T-helper 1 cell treated with Interleukin-12 subunit alpha and Interleukin-12 subunit beta and Interleukin-4 antibody, amounts not matched to agents 30 ng/mL and 1 ng/mL, for 36 hours (primary cell): ENCODE measurements around the gene FSCN2. TPM values are rescaled to one million over a fixed set of nuclear protein-coding genes. Genes with fewer than 3 reads are reported as not detected.

Source experiments
- intact Hi-C: fragments of 100-400 bp; cut with micrococcal nuclease; formaldehyde crosslinking; loops from one replicate; pipeline ENCODE4 v1.15.1; 2024
- total RNA-seq: library from RNA; stranded (reverse); gene quantifications from 2 replicates; pipeline ENCODE4 v1.2.3, GENCODE V29; 2022

The FSCN2 gene
- total RNA-seq, 1 donor from 2014 or later, result 0.37 TPM

DNA sequence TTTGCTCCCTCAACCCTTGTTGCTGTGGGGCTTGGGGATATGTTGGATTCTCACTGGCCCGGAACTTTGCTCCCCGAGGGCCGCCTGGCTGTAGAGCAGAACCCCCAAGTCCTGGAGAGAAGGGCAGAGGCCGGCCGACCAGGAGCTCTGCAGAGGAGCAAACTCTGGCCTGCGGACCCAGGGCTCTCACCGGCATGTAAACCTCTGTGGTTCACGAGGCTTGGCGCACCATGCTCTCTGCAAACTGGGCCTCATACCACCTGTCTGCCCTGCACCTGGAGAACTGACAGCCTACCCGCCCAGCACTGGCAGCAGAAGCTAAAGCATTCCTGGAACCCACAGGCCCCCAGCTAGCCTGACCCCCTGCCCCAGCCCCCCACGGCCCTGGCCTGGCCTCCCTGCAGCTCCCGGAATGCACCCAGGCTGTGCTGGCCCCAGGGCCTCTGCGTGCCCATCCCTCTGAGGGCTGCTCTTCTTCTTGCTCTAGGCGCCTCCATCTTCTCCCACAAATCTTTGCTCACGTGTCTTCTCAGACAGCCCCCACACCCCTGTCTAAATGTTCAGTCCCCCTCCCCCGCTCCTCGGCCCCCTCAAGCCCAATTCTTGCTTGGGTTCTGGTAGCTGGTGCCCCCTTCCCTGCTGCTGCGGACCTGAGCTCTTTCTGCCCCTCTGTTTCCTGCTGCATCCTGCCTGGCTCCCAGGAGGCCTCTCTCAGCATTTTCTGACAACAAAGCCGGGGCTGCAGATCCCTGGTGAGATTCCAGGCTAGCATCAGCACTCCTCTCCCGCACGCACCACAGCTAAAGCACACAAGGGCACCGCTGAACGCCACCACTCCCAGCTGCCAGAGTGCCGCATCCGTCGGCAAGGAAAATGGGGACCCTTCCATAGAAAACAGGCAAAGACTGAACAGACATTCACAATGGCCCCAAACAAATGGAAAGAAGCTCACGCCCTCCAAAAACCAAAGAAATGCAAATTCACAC, 38.9 kb upstream of the FSCN2 start:
- intact Hi-C loops, result loop anchor here (2.0 kb wide), 1 partner anchor 455 kb away; the partner anchor contains the start of gene BAIAP2

DNA sequence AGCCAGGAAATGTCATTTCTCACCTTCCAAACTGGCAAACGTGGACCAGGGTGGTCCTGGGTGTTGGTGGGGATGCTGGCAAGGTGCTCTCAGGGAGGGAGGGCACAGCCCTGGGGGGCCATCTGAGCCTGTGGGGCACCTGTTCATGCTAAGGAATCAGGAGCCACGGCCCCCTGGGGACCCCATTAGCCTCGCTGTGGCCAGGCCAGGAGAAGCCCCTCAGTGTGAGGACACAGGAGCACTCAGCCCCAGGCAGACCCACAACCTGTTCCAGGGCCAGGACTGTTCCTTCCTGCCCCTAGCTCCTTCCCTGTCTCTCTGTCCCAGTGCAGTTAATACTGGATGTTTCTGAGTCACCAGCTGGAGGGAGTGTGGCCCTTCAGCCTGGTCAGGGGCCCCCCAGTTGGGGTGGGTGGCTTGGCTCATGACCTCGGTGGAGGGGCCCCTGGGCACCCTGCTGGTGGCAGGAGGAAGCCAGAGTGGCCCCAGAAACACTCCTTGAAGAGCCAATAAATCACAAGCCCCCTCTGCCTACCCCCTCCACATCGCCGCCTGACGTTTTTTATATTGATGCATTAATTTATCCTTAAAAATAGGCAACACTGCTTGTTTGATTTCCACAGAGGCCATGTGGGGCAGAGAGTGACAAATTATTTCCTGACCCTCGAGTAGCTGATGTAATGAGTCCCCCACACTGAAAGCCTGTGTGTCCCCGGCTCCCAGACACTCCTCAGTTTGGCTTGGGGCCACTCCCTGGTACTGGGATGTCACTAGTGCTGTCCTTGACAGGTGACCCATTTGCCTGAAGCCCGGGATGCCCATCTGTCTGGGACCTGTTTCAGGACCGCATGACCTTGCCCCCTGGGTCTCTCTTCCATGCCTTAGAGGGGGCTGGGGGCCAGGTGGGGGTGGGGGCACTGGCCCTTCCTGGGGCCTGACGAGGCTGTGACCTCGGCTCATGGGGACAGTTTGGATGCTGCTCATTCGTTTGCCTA, 37.9 kb upstream of the FSCN2 start:
- intact Hi-C loops, result loop anchor here (2.0 kb wide), 1 partner anchor 455 kb away; the partner anchor contains the start of gene BAIAP2

DNA sequence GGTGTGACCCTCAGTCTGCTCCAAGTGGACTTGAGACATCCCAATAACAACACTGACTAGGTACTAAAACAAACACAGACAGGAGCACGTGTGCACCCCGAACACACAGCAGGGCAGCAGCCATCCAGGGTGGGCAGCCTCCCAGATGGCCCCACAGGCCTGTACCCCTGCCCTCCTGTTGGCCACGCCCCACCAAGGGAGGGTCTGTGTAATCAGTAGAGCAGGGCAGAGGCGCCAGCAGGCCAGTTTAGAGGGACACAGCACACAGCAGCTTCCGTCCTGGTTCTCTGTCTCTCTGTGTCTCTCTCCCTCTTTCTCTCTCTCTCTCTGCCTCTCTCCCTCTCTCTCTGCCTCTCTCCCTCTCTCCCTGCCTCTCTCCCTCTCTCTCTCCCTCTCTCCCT, 37.0 kb upstream of the FSCN2 start:
- intact Hi-C loops, result no loop called here

DNA sequence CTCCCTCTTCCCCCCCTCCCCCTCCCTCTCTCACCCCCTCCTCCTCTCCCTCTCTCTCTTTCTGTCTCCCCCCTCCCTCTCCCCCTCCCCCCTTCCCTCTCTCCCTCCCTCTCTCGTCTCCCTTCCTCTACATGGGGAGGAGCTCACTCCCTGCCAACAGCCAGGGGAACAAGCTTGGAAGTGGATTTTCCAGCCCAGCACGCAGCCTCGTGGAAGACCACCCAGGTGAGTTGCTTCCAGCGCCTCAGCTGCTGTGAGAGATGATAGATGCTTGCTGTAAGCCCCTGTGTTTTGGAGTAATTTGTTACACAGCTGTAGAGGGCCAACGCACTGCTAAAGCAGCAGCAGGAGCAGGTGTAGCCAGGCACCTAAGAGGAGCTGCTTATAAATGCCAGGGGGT, 36.4 kb upstream of the FSCN2 start:
- intact Hi-C loops, result no loop called here

DNA sequence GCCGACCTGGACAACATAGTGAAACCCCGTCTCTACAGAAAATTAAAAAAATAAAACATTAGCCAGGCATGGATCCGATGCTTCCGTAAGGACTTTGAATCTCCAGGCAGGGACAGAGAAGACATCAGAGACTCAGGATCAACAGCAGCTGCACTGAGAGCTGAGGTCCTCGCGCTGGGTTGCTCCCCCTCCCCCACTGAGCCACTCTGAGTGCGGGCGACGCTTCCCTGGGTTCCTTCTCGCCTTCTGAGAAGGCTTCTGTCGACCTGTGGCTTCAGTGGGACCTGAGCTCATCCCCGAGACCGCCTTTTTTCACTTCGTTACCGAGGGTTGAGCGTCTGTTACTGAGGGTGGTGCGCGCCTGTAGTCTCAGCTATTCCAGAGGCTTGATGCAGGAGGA, 36.0 kb upstream of the FSCN2 start:
- intact Hi-C loops, result no loop called here

DNA sequence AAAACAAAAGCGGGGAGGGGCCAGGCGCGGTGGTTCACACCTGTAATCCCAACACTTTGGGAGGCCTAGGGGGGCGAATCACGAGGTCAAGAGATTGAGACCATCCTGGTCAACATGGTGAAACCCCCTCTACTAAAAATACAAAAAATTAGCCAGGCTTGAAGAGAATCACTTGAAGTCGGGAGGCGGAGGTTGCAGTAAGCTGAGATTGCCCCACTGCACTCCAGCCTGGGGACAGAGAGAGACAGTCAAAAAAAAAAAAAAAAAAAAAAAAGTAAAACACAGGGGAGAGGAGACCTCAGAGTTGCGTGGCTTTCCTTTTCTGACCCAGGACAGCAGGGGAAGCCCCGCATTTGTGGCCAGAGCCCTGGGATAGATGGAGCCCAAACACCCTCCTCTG, 35.5 kb upstream of the FSCN2 start:
- intact Hi-C loops, result no loop called here

DNA sequence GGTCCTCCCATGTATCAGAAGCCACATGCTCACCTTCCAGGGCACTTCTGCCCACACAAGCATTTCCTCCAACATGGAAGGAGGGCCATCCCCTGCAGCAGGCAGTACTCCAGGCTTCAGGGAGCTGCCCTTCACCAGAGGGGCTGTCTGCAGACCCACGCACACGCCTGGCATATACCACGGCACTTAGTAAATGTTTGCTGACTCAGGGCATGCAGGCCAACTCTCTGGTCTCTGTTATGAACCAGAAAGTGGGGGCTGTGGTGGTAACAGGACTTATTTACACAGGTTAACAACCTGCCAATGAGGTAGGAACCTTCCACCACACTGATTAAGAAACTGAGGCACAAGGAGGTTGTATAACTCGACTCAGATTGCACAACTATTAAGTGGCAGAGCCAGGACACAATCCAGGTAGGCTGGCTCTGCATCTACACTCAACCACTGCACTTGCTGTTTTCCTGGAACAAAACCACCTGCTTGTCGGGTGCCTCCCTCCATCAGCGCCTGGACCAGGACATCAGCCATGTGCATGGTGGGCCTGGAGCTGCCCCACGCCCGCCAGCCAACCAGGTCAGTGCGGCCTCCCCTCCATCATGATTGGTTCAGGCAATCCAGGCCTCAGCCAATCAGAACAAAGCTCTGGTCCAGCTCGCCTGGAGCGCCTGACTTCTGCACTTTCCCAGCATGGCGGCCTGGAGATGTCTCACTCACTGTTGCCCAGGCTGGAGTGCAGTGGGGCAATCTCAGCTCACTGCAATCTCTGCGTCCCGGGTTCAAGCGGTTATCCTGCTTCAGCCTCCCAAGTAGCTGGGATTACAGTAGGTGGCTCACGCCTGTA, 34.8 kb upstream of the FSCN2 start:
- intact Hi-C loops, result no loop called here

DNA sequence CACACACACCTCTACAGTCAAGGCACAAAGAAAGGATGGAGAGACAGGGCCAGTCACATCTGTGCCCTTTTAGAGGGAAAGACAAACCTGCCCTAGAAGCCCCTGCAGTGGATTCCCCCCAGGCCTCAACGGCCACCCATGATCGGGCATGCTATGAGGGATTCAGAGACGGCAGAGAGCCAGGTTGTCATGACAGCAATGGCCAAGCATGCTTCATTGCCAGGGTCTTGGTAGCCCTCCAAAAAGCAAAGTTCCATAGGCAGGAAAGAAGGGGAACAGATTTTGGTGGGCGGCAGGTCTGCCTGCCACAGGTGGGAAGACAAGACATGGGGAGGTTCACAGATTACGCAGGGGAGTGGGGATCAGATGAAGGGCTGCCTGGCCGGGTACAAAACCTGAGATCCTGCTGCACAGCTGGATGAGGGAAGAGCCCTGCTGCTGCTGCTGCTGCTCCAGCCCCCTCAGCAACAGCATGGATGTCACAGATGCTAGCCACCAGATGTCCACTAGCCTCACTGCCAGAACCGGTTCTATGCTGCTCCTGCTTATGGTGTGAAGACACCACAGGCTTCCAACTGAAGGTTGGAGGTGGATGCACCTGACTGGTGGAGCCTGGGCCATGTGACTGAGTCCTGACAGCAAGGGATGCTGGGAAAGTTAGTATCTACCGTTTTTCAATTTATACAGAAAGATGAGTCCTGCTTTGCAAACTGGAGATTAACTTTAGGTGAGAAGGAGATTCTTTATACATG, 33.4 kb upstream of the FSCN2 start:
- intact Hi-C loops, result no loop called here

DNA sequence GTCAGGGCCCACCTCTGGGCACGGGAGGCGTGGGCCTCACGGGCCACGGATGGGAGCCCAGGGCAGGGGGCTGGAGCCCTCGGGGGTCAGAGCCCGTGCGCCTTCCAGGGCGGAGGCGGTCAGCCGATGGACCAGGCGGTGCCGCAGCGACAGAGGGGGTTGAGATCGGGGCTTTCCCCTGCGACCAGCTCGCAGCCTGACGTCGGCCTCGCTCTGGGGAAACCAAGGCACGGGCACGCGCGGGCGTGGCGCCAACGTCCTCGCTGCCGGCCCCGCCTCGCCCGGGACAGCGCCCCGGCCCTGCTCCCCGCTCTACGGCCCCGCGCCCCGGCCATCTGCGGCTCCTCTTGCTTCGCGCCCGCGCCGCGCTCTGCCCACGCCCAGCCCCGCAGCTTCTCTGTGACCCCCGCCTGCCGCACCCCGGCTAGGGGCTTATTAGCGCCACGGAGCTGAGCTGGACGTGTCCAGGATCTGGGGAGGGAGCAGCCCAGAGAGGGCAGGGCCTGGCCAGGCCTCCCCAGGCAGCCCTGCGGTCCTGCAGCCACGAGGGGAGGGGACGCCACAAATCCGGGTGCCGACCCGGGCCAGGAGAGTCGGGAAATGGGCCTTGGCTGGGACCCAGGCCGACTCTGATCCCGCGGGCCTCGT, 29.1 kb upstream of the FSCN2 start:
- intact Hi-C loops, result no loop called here

DNA sequence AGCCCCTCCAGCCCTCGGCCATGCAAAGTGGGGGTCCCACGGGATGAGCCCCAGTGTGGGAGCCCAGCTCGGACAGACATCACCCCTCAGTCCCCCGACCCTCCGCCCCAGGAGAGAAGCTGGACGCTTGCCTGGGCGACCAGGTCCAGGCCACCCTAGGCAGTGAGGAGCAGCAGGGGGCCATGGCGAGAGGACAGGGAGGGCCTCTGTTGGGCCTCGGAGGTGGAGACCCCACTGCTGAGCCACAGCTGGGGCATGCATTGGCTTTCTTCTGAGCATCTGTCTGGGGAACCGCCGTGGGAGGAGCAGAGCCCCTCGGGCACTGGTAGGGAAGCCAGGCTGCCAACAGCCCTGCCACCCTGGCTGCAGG, 28.6 kb upstream of the FSCN2 start:
- intact Hi-C loops, result no loop called here

DNA sequence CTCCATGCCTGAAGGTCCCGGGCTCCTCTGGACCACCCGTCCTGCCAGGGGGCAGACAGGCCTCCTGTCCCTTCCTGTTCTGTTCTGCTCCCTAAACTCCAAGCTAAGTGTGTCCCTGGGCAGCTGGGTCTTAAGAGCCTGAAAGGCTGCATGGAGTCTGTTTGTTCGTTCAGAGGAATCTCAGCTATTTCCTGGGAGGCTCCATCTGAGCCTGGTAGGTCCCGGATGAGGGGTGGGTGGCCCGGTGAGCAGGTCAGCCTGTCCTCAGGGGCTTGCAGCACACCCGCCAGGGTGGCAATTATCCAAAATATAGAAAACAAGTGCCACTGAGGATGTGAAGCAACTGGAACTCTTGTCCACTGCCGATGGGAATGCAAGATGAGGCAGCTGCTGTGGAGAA, 28.1 kb upstream of the FSCN2 start:
- intact Hi-C loops, result no loop called here

DNA sequence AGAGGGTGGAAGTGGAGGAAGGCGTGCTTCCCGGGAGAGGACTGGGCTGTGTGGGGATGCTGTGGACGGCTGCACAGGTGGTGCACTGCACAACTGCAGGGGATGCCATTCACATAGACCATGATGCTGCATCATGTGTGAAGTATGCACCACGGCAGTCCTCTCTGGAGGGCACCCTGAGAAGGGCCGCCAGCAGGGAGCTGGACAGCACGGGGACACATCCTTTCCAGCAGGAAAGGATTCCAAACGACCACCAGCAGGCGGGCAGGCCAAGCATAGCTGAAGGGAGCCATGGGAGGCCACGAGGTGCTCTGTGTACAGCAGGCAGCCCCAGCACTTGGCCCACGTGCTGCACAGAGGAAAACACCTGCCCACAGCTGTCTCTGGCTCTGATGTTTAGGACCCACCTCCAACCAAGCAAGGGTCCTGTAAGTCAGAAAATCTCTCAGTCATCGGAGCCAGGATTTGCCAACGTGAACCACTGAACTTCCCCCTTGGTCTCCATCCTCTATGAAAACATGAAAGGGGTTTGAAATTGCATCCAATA, 25.6 kb upstream of the FSCN2 start:
- intact Hi-C loops, result no loop called here

DNA sequence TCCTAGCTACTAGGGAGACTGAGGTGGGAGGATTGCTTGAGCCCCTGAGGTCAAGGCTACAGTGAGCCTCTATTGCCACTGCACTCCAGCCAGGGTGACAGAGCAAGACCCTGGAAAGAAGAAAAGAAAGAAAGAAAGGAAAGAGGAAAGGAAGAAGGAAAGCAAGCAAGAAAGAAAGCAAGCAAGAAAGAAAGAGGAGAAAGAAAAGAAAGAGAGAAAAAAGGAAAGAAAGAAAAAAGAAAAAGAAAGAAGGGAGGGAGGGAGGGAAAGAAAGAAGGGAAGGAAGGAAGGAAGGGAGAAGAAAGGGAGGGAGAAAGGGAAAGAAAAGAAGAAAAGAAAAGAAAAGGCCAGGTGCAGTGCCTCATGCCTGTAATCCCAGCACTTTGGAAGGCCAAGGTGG, 24.6 kb upstream of the FSCN2 start:
- intact Hi-C loops, result no loop called here

DNA sequence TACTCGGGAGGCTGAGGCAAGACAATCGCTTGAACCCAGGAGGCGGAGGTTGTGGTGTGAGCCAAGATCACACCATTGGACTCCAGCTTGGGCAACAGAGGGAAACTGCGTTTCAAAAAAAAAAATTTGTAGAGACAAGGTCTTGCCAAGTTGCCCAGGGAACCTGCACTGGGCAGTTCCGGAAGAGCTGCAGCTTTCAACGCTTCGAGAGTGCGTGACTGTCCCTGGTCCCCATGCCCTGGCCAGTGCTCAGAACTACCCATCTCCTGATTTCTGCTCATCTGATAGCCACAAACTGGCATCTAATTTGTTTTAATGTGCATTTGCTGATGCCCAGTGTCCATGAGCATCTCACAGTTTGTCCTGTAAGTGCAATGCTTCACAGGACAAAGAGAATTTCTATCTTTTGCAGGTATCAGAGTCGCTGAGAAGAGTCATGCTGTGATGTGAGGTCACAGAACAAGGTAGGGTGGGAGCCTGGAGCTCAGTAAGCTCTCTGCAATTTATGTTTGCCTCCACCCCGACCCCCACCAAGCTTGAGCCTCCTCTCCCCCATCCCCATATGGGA, 19.5 kb upstream of the FSCN2 start:
- intact Hi-C loops, result no loop called here

DNA sequence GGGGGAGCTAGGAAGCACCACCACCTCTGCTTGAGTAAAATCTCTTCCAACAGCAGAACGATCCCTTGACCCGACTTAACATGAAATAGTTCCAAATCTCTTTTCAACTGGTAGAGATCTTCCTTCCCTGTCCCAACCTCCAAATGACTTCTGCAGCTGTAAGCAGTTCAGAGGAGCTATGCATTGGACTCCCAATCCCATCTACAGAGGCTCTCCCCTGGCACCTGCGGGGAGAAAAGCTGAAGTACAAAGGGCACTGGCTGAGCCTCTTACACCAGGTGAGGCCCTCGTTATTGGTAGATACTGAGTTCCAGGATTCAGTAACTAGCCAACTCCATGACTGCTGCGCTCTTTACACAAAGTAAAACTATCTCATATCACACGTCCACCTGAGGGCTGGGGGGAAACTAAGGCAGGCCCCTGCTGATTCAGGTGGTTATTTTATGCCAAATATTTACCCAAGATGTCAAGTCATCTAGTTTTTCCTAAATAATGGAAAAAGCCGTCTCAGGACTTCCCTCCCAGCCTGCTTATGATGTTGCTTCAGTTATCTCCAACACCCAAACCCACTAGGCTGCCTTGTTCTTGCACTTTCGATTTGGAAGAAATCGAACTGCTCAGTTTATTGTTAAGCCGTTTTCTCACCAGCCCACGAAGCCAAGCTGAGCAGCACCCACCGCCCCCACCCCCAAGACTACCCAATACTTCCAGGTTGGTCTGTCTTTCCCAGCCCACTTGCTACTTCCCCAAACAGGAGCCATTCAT, 18.8 kb upstream of the FSCN2 start:
- intact Hi-C loops, result no loop called here

DNA sequence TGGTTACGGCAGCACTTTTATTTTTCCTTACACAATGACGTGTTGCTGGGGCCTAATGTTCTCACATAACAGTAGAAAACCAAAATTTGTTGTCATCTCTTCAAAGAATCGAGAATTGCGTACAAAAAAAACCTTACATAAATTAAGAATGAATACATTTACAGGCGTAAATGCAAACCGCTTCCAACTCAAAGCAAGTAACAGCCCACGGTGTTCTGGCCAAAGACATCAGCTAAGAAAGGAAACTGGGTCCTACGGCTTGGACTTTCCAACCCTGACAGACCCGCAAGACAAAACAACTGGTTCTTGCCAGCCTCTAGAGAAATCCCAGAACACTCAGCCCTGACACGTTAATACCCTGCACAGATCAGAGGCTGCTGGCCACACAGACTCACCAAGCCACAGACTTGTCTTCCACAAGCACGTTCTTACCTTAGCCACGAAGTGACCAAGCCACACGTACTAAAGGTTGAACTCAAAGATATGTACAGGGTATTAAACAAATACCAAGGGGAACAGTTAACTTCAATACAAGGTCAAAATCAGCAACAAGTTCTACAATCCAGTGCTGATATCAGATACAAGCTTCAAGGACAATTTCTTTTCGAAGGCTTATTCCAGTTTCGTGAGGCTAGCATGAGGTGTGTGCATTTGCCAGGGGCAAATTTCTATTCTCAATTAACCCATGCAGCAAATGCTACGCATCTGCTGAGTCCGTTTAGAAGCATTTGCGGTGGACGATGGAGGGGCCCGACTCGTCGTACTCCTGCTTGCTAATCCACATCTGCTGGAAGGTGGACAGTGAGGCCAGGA, 18.0 kb upstream of the FSCN2 start:
- intact Hi-C loops, result loop anchor here (2.0 to 10.0 kb wide), 9 partner anchors 23 to 1713 kb away; partner anchors contain the start of genes ARHGDIA, CBX8, CENPX and LRRC45
